Measurements from ENCODE around the gene SELENOS. TPM values are rescaled to one million over a fixed set of nuclear protein-coding genes. Genes with fewer than 3 reads are reported as not detected.

SELENOS gene
- total RNA-seq, 1 donor from 2014 or later: 24.5 TPM

DNA sequence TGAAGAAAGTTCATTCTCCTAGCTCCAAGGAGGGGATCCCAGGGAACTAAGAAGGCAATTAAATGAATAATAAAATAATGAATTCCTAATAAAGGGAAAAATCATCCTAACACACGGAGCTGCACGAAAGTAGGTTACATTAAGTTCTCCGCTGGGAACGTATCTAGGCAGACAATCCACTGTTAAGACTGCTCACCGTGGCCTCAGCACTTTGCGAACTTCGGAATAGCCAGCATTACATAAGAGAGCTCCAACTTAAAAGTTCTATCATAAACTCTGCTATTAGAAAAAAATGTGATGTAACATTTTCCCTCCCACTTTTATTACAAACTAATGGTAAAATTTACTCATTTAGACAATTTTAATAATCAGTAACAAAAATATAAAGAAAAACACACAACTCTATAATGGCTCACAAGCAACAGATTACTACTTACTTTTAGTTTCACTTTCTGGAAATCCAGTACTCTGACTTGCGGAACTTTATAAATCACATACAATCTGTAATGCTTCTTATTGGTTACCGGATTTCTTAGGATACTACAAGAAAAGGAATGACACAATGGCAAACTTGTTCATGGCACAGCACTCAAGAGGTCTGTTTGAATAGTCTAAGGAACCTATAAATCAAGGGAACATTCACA lies 9.3 kb upstream of the SELENOS start:
- ATAC-seq (ENCODE audit: low read depth) (no peak), DNase-seq (no peak)
- CTCF ChIA-PET: interaction anchor here (1.2 kb wide), 1 partner anchor 353 kb away, joined by 3 read pairs; no protein-coding TSS in a partner anchor
- no peaks in the 10 kb centered on the region for H3K27me3 Mint-ChIP-seq
- H3K36me3 Mint-ChIP-seq (ENCODE audit: low read depth): peaks cover 79% of the 10 kb centered on the region
- intact Hi-C loops (cut with micrococcal nuclease): loop anchor here (5.0 kb wide), 1 partner anchor 171 kb away; no protein-coding TSS in a partner anchor
- H3K27ac Mint-ChIP-seq: no peak overlapping the region
- POLR2A ChIA-PET: interaction anchor here (3.5 kb wide), 1 partner anchor 8 kb away, joined by 21 read pairs; the partner anchor contains the start of gene SNRPA1
- H3K4me3 Mint-ChIP-seq: no peak overlapping the region
- TF ChIP-seq, protein P1, sequence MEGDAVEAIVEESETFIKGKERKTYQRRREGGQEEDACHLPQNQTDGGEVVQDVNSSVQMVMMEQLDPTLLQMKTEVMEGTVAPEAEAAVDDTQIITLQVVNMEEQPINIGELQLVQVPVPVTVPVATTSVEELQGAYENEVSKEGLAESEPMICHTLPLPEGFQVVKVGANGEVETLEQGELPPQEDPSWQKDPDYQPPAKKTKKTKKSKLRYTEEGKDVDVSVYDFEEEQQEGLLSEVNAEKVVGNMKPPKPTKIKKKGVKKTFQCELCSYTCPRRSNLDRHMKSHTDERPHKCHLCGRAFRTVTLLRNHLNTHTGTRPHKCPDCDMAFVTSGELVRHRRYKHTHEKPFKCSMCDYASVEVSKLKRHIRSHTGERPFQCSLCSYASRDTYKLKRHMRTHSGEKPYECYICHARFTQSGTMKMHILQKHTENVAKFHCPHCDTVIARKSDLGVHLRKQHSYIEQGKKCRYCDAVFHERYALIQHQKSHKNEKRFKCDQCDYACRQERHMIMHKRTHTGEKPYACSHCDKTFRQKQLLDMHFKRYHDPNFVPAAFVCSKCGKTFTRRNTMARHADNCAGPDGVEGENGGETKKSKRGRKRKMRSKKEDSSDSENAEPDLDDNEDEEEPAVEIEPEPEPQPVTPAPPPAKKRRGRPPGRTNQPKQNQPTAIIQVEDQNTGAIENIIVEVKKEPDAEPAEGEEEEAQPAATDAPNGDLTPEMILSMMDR (IDR thresholded peaks at IDR 0.05): no peak
- no peaks in the 10 kb centered on the region for H3K9me3 Mint-ChIP-seq
- peaks cover 21% of the 10 kb centered on the region for H3K4me1 Mint-ChIP-seq

DNA sequence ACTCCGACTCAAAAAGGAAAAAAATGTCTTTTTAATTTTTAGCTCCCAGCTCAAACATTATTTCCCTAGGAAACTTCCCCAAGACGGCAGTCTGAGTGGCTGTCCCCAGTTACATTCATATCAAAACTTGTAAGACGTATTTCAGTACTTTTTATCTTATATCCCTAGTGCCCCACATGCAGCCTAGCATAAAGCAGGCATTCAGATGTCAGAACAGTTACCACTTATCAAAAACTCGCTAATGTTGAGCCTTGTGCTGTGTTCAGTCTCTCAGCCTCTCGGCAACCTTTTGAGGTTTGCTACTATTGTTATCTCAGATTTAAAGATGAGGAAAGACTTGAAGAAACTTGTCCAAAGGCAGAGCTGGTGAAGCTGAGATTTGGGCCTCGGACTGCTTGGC lies 6.6 kb upstream of the SELENOS start:
- Mint-ChIP-seq H3K4me3 (no peak overlapping the region), H3K27me3 (no peaks in the 10 kb centered on the region), H3K36me3 (ENCODE audit: low read depth) (peaks cover 82% of the 10 kb centered on the region), H3K4me1 (peaks cover 10% of the 10 kb centered on the region), H3K27ac (no peak overlapping the region), H3K9me3 (no peaks in the 10 kb centered on the region)
- DNase-seq (no peak), ATAC-seq (ENCODE audit: low read depth) (no peak)
- TF ChIP-seq, protein P1 (IDR thresholded peaks at IDR 0.05): no peak
- intact Hi-C loops (cut with micrococcal nuclease): no loop called here
- ChIA-PET POLR2A (interaction anchor here (0.7 to 3.5 kb wide), 2 partner anchors 11 to 435 kb away, joined by 3 to 21 read pairs; partner anchors contain the start of gene SNRPA1), CTCF (interaction anchor here (2.1 kb wide), 1 partner anchor 26 kb away, joined by 6 read pairs; no protein-coding TSS in a partner anchor)

DNA sequence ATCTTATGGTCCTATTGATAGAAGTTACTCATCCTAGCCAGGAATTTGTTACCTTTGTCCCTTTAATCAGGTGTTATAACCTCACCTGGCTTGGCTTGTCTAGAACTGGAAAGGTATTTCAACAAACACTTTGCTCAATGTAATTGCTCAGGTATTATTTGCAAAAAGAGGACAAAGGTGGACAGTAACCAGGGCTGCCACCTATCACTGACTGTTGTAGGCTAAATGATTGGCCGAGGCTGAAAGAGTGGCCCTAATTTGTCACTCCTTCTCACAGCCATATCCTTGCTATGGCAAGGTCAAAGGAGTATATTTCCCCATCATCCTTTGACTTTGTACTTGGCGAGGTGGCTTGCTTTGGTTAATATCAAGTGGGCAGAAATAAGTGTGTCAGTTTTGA lies 2.7 kb upstream of the SELENOS start:
- Mint-ChIP-seq H3K27ac (no peak overlapping the region), H3K27me3 (no peaks in the 10 kb centered on the region), H3K36me3 (ENCODE audit: low read depth) (peaks cover 58% of the 10 kb centered on the region), H3K9me3 (no peaks in the 10 kb centered on the region), H3K4me1 (peaks cover 14% of the 10 kb centered on the region), H3K4me3 (no peak overlapping the region)
- POLR2A ChIA-PET: no interaction called here
- intact Hi-C loops (cut with micrococcal nuclease): no loop called here
- CTCF ChIA-PET: interaction anchor here (1.1 kb wide), 1 partner anchor 9 kb away, joined by 4 read pairs; no protein-coding TSS in a partner anchor
- no peak for DNase-seq
- TF ChIP-seq, protein P1 (IDR thresholded peaks at IDR 0.05): no peak
- no peak for ATAC-seq (ENCODE audit: low read depth)

DNA sequence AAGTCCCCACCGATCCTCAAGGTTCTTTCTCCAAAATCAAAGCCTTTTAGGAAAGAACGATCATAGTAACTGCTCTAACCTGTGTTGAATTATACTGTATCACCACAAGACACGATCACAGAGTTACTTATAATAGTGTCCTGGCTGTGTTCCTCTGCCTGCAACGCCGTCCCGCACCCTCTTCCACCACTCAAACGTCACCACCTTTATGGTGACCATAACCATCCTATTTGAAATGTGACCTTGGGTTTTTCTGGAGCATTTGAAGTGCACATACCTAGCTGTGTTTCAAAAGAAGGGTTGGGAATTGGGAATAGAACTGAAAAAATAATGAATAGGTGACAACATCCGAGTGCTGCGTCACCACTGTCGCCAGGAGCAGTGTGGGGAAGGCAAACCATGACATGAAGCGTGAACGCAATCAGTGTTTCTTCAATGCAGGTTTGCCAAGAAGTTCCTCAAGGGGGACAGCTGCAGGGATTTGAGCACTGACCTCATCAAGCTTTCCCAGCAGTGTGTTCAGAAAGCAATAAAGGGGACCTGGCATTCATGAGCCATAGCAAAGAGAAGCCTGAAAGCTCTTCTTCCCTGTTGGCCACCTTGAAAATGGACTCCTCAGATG lies 769 bp upstream of the SELENOS start:
- ChIA-PET POLR2A (interaction anchor here (0.6 to 1.8 kb wide), 4 partner anchors 11 to 270 kb away, joined by 3 to 6 read pairs (median 4); partner anchors contain the start of gene SNRPA1), CTCF (interaction anchor here (0.9 kb wide), 2 partner anchors 22 to 362 kb away, joined by 3 read pairs; no protein-coding TSS in a partner anchor)
- ATAC-seq (ENCODE audit: low read depth): no peak
- H3K27me3 Mint-ChIP-seq: no peaks in the 10 kb centered on the region
- no peaks in the 10 kb centered on the region for H3K9me3 Mint-ChIP-seq
- H3K4me1 Mint-ChIP-seq: peaks cover 14% of the 10 kb centered on the region
- no peak for DNase-seq
- H3K27ac Mint-ChIP-seq: no peak overlapping the region
- intact Hi-C loops (cut with micrococcal nuclease): loop anchor here (1.0 kb wide), 3 partner anchors 16 to 676 kb away; partner anchors contain the start of genes ASB7, CHSY1 and LINS1
- TF ChIP-seq, protein P1 (IDR thresholded peaks at IDR 0.05): no peak
- peaks cover 62% of the 10 kb centered on the region for H3K36me3 Mint-ChIP-seq (ENCODE audit: low read depth)
- H3K4me3 Mint-ChIP-seq: peak overlapping the region; percentile 86
